NCI-H1048 (cell line): ENCODE results near the gene KASH5.
"Not testable (repeated sequence)": the region's sequence is repeated elsewhere in the genome, so short reads cannot be mapped to it uniquely, and the experiment has no call there.

Experiments used
- DNase-seq: peaks from one replicate; lab custom pipeline; 2025; lab: John Stamatoyannopoulos, UW

KASH5 gene

DNA sequence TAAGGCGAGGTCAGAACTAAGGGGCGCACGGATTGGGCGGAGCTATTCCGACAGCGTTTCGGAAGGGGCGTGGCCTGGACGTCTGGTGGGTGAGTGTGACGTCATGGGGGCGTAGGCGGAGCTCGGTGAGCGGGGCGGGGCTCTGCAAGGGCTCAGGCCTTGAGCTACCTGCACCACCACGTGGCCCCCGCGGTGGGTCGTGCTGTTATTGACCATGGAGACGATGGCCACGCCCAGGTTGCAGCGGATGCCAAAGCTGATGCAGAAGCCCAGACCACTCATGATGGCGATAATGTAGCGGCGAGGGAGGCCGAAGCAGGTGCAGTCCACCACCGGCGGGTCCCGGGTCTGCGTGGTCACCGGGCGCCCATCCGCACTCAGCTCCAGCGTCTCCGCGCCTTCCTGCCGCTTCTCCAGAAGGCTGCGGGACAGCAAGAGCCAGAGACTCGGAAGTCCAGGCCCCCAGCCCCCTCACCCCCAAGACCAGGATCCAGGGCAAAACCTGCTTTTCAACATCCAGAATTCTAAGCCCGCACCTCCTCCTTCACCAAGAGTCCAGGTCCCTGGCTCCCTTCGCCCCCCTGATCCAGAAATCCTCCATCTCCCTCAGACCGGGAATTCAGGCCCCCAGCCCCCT, 48.5 kb downstream of the KASH5 start:
- DNase-seq, result no peak

DNA sequence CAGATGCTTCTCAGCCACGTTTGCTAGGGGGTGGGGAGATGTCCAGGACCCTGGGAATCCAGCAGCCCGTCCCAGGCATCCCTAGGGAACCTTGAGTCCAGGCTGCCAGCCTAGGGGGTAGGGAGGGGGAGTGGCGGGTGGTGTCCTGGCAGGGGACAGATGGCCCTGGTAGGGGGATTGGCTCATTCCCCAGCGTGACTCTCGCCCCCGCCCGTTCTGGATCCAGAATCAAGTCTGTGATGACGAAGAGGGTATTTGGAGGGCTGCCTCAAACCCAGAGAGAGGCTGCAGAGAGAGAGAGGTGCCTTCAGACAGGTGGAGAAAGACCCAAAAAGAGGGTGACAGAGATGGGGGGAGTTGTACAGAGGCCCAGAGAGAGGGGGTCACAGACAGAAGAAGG, 49.2 kb downstream of the KASH5 start:
- no peak for DNase-seq

DNA sequence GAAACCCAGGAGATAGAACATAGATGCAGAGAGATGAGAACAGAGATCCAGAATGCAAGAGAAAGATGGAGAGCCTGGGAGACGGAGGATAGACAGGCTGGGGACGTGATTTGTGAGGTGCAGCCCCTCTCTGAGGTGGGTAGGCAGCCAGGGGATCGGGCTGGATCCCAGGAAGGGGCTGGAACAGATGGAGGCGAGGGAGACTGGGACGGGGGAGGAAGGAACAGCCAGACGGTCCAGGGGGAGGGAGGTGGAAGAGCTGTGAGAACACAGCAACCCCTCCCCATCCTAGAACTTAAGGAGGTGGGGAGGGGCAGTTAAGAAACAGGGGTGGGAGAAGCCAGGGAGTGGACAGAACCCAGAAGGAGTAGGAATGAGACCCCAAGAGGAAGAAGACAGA, 50.2 kb downstream of the KASH5 start:
- no peak for DNase-seq

DNA sequence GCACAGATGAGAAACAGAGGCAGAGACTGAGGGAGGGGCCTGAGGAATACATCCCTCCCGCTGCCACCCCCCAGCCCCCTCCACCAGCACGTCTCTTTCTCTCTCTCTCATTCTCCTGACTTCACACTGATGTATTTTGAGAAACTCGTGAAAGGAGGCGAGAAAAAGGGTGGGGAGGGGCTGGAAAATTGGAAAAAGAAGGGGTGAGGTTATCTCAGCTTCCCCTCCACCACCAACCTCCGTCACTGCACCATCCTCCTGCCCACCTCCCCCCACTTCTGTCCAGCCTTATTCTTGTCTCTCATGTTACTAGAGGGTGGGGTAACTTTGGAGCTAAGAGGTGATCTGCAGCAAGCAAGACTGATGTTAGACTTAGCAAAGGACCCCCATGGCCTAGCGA, 51.8 kb downstream of the KASH5 start:
- no peak for DNase-seq

DNA sequence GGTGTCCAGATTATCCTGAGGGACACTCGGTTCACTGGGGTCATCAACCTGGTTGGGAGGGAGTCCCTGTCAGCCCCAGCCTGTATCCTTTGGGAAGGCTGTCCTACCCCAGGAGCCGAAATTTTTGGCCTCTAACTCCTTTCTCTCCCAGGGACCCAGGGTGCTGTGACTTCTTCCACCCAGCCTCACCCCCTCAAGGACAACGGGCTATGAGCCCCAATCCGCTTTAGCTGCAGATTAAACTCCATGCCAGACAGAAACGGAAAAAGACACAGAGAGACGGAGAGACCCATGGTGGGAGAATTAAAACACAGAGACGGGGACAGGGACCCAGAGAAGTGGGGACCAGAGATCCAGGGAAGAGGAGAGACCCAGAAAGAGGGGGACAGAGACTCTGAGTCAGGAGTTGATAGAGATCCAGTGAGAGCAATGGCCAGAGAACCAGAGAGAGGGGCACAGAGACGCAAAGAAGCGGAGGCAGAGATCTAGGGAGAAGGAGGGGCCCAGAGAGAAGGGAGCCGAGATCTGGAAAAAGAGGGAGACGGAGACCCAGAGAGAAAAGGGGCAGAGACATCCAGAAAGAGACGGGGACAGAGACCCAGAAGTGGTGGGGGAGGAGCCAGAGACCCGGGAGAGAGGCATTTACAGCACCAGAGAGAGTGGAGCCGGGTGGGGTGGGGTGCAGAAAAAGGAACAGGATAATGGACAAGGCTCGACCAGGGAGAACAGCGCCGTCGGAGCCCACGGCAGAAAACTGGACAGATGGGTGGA, 52.6 kb downstream of the KASH5 start:
- no peak for DNase-seq

DNA sequence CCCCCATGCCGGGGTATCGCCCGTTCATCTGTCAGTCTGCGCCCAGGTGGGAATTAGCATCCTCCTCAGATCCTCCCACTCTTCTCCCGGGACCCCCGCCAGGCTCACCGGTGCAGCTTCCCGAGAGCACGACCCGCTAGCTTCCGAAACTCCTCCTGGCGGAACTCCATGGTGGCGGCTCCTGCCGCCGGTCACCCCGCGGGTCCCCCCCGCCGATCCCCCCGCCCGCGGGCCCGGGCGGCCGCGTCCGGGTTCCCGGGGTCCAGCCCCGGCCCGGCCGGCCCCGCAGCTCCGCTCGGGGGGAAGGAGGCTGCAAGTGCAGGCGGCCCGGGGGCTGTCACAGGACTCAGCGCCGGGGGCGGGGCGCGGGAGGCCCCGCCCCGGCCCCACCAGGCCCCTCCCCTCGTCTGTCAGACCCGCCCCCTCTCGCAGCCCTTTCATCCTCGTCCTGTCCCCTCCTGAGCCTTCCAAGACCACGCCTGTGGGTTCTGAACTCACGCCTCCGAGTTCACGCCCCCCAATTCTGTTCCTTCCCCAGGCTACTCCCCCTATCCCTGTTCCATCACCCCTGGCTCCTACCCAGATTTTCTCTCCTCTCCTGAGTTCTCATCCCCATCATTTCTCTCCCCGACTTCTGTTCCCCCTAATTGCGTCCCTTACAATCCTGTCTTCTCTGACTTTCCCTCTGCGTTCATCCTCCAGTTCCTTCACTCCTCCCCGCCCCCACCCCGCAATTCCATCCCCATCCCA, 53.3 kb downstream of the KASH5 start, which contains the start of gene SLC17A7:
Gene SLC17A7, minus strand, starts transcription at position 318 of the 750 bp plus-strand sequence. Its CDS starts 148 bp downstream, at position 170.
- no peak for DNase-seq

DNA sequence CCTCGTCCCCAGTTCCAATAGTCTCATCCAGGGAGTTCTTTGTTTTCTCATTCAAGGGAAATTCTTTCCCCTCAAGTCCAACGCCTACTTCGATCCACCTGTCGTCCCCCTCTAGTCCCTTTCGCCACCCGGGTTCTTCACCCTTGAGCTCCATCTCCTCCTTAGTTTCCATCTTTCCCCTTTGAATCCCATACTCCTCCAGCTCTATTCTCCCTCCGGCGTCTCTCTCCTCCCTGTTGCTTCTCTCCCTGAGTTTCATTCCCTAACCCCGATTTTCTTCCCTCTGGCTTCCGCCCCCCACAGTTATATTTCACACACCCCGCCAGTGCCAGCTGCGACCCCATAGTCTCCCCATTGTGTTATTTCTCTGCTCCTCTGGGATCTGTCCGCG, 53.9 kb downstream of the KASH5 start:
- DNase-seq, result no peak

DNA sequence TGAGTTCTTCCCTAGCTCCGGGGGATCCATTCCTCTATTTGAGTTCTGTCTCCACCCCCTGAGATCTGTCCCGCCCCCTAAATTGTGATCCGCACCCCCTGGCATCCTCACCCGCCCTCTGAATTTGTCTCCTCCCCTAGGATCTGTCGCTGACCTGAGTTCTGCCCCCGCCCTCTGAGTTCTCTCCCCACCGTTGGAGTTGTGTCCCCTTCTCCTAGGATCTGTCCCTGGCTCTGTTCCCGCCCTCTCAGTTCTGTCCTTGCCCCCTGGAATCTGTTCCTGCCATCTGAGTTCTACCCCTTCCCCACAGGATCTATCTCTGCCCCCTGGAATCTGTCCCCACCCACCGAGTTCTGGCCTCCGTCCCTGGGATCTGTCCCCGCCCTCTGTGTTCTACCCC, 54.3 kb downstream of the KASH5 start:
- no peak for DNase-seq

DNA sequence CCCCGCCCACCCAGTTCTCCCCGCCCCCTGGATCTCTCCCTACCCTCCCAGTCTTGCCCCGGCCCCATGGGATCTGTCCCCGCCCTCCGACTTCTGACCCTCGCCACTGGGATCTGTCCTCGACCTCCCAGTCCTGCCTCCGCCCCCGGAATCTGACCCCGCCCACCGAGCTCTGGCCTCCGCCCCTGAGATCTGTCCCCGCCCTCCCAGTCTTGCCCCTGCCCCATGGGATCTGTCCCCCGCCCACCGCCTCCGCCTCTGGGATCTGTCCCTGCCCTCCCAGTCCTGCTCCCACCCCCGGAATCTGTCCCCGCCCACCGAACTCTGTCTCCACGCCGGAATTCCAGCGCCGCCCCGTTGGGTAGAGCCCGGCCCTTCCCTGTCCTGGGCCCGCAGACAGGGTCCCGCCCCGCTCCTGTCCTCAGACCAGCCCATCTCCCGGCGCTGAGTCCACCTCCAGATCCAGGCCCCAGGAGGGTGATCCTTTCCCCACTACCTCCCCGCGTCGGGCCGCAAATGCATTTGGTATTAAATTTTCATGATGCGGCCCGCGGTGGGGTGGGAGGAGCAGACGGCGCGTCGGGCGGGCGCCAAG, 54.8 kb downstream of the KASH5 start:
- DNase-seq, result peak; percentile 79

DNA sequence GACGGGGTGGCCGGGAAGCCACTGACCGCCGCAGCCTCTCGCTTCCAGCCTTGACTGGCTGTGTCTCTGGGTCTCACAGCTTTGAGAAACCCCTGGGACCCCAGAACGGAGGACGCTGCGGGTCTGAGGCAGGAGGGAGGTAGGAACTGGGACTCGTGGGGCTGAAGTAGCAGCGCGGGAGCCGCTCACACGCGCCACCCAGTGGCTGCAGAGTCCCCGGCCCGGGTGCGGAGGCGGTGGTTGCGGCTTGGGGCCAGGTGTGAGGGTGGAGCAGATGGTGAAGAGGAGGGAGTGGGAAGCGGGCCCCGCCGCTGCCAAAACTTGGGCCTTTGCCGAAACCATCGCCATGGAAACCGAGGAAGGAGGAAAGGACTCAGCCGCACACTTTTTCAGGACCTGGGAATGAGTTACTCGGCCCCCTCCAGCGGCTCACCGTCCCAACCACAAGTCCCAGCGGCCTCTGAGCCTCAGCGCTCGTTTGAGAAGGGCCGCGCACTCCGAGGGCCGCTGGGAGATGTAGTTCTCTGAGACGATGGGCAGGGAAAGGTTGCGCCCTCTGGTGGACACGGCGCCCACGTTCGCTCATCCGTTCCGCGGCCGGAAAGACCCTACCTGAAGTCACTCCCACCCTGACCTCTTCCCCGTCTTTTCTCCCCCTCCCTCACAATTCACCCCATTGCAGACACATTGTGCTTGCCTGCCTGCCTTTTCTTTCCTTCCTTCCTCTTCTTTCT, 55.5 kb downstream of the KASH5 start:
- DNase-seq, result peak; percentile 77

DNA sequence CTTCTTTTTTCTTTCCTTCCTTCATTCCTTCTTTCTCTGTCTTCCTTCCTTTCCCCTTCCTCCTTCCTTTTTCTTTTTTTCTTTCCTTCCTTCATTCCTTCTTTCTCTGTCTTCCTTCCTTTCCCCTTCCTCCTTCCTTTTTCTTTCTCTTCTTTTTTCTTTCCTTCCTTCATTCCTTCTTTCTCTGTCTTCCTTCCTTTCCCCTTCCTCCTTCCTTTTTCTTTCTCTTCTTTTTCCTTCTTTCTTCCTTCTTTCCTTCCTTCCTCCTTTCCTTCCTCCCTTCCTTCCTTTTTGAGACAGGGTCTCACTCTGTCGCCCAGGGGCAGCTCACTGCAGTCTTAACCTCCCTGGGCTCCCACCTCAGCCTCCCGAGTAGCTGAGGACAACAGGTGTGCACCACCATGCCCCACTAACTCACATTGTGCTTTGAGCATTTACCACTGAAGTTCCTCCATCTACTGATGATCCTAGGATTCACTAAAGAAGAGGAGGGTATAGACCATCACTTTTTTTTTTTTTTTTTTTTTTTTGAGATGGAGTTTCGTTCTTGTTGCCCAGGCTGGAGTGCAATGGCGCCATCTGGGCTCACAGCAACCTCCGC, 56.2 kb downstream of the KASH5 start:
- DNase-seq, result not testable (repeated sequence)

DNA sequence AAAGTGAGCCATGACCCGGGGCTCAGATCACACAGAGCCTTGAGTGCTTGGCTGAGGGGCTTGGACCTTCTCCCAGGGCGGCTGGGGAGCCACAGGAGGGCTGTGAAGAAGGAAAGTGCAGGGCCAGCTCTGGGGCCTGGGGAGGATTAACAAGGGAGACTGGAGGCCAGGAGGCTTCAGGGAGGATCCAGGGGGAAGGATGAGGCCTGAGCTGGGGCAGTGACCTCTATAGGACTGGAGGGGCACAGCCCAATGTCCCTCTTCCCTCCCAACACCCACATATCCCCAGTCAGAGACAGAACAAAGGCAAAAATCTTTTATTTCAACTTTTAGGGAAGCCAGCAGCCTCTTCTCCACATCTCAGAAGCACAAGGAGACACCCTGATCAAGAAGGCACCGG, 57.9 kb downstream of the KASH5 start:
- no peak for DNase-seq

DNA sequence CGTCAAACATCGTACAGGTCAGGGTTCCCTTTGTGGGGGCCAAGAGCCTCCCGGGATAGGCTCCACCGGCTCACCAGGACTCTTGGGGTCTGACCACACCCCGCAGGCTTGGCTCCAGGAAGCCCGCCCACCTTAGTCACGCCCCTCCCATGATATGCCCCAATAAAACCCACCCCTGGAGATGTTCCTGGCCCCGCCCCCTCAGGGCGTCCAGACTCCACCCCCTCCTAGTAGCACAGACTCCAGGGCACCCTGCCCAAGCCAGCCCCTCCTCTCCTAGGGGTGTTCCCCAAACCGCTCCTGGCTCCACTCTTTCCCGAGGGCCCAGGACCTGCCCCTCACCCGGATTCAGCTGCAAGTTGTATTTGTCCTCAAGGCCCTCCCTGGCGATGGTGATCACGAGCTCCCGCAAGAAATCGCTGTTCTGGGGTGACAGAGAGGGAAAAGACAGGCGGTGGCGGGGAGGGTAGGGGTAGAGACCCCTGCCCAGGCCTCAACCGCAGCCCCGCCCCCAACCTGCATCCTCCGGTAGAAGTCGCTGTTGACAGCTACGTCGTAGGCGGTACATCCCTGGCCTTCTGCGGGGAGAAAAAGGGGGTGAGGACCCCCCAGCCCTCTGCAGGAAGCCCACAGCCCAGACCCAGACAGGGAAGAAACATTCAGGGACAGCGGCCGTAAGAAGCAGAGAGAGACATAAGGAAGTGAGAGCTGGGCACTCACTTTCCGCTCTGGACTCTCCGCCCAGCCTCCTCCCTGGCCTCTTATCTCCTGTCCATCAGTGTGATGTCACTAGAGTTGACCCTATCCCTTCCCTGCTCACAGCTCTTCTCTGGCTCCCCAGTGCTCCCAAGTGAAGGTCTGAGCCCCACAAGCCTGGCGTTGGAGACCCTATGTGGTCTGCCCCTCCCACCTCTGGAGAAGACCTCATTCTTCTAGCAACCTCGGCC, 59.7 kb downstream of the KASH5 start:
- peak; percentile 71 for DNase-seq

DNA sequence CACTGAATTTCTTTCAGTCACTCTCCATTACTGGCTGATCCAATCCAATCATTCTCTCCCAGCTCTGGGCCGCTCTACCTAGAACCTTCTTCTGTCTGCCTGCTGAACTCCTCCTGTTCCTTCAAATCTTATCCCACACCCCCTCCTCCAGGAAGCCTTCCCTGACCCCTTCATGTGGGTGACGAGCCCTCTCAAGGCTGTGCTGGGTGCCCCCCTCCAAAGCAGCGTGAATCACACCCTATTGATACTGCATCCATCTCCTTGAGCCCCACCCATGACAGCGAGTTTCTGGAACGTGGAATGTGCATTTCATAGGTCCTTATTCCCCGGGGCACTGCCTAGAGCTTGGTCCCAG, 60.4 kb downstream of the KASH5 start:
- DNase-seq, result no peak

DNA sequence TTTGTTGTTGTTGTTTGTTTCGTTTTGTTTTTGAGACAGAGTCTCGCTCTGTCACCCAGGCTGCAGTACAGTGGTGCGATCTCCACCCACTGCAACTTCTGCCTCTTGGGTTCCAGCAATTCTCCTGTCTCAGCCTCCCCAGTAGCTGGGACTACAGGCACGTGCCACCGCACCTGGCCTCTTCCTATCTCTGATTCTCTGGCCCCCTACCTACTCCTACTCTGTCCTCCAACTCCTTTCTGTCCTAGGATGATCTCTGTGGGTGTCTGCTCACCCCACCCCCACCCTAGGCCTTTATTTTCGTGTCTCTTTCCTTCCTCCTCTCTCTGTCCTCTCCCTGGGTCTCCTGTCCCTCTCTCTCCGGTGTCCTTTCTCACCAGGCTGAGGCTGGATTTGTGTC, 62.4 kb downstream of the KASH5 start:
- DNase-seq, result no peak

DNA sequence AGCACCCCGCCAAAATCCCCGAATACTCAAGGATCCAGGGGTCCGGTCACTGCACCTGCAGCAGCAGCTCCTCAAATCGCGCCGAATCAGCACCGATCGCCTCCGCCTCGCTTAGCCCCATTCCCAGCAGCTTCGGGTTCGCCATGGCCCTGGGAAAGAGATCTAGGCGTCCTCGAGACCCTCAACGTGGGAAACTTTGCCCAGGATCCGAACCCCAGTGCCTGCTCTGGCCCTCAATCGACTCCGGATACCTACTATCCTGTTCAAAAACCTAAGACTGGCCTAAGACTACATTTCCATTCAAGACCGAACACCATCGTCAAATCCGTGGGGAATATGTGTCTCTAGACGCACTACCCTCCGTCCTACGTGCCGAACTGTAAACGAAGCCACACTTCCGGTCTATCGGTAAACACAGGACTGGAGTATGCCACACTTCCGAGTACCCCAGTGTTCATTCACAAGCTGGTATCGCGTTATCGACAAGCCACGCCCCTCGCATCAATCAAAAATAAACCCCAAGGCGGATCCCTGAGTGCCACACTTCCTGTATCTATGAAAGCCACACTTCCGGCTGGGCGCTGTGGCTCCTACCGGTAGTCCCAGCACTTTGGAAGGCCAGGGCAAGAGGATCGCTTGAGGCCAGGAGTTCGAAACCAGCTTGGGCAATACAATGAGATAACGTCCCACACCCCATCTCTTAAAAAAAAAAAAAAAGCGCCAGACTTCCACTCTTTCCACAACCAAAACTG, 63.6 kb downstream of the KASH5 start, which contains the start of gene PIH1D1:
Gene PIH1D1, minus strand, starts transcription at position 385 of the 752 bp plus-strand sequence. Its CDS starts 240 bp downstream, at position 145.
- DNase-seq, result peak; percentile 93

DNA sequence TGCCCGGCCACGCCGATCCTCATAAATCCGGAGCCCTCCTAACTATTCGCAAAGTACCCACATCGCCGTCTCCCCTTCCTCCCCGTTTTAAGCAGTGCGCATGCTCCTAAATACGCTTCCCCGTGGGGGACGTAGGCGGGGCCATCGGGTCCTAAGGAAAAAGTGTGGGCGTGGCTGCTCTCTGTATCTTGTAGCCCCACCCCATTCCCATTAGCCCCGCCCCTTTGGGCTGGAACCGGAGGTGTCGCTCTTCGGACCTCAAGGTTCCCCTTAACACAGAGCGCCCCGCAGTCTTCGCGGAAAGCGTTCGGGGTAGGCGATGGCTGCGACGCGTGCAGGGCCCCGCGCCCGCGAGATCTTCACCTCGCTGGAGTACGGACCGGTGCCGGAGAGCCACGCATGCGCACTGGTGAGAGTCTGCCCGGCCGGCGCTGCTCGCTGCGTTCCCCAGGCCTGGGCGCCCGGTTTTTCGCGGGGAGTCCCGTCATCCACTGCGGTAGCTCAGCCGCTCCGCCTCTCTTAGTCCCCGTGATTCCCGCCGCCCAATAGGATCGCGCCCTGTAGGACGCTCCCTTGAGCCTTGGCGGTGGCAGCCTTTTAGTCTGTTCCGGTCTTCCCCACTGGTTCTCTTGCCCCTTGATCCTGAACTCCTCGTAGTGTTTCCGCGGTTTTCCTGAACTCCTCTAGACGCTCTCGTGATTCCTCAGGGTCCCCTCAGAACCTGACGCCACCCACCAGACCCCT, 65.1 kb downstream of the KASH5 start, which contains the start of gene ALDH16A1:
Gene ALDH16A1, plus strand, starts transcription at position 213 of the 744 bp plus-strand sequence. Its CDS starts 107 bp downstream, at position 320.
- DNase-seq, result peak; percentile 91

DNA sequence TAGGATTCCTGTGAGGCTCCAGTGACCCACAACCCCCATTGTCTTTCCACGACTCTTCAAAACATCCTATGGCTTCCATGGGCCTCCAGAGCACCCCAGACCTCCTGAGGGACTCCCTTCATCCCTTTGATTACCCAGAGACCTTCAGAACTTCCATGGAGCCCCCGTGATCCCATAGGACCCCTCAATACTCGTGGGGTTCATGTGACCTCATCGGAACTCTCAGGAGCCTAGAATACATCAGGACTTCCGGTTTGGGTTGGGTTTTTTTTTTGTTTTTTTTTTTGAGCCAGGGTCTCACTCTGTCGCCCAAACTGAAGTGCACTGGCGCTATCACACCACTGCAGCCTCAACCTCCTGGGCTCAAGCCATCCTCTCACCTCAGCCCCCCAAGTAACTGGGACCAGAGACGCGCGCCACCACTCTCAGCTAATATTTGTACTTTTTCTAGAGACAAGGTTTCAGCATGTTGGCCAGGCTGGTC, 65.8 kb downstream of the KASH5 start:
- no peak for DNase-seq
